ENCODE measurements around the gene PPP1R12C. TPM values are rescaled to one million over a fixed set of nuclear protein-coding genes. Genes with fewer than 3 reads are reported as not detected.

Gene PPP1R12C
- total RNA-seq, 1 experiment from 2014 or later, result 79.9 TPM

DNA sequence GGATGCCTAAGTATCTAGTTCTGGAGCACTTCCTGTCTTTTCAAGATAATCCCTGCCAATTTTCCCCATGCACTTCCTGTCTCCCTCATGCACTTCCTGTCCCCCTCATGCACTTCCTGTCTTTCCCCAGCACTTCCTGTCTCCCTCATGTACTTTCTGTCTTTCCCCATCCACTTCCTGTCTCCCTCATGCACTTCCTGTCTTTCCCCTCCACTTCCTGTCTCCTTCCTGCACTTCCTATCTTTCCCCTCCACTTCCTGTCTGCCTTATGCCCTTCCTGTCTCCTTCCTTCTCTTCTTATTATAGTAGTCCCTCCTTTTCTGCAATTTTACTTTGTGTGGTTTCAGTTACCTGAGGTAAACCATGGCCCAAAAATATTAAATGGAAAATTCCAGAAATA, 34.6 kb upstream of the PPP1R12C start:
- no peak overlapping the region for H3K4ac ChIP-seq (ENCODE audit: low read depth, low read length)
- H2BK5ac ChIP-seq (ENCODE audit: insufficient read length, low read length), result no peak overlapping the region
- no peaks in the 10 kb centered on the region; a peak in 3 of 5 replicates for H3K9me3 Mint-ChIP-seq
- H3K27me3 Mint-ChIP-seq (ENCODE audit: low read depth), result peaks cover 5% of the 10 kb centered on the region
- no peaks in the 10 kb centered on the region for H3K9me3 ChIP-seq (ENCODE audit: control insufficient read depth, low read depth, low read length)
- H3K79me1 ChIP-seq (ENCODE audit: insufficient read depth, low read depth, low read length, poor library complexity, severe bottlenecking), result no peaks in the 10 kb centered on the region
- no peak overlapping the region for H3K9ac ChIP-seq (ENCODE audit: extremely low read depth, insufficient read length, low read length)
- no peak overlapping the region for H4K8ac ChIP-seq (replicated peaks; ENCODE audit: insufficient read length, low read depth, low read length)
- no peak for DNase-seq
- H3K36me3 Mint-ChIP-seq (ENCODE audit: insufficient read depth in 1 of 3, low read depth in 3 of 3), result peaks cover 26 to 39% (median 38%) of the 10 kb centered on the region in 3 experiments
- no peak overlapping the region for H3K56ac ChIP-seq (ENCODE audit: insufficient read length, low read depth, low read length)
- H3K4me1 ChIP-seq (ENCODE audit: insufficient read depth, low read length), result peaks cover 11% of the 10 kb centered on the region; the same call in 1 of the 2 replicates
- peaks cover 25 to 27% of the 10 kb centered on the region in 2 experiments for H3K4me1 Mint-ChIP-seq
- H4K91ac ChIP-seq (ENCODE audit: insufficient read length, low read depth, low read length), result no peak overlapping the region
- no peak overlapping the region for H2AFZ ChIP-seq (ENCODE audit: low read length)
- H4K5ac ChIP-seq (ENCODE audit: insufficient read length, low read depth, low read length), result no peak overlapping the region
- H3K4me2 ChIP-seq (ENCODE audit: insufficient read depth, insufficient read length, low read length), result no peak overlapping the region
- H3K14ac ChIP-seq (ENCODE audit: insufficient read depth, low read length), result no peak overlapping the region
- no peak overlapping the region for H3K27ac ChIP-seq (ENCODE audit: insufficient read length, low read depth, low read length)
- no peak overlapping the region for H3T11ph ChIP-seq (ENCODE audit: low read length)
- H3K23me2 ChIP-seq (ENCODE audit: insufficient read length, low read depth, low read length, poor library complexity, severe bottlenecking), result peaks cover 6% of the 10 kb centered on the region
- TF ChIP-seq, protein P1, sequence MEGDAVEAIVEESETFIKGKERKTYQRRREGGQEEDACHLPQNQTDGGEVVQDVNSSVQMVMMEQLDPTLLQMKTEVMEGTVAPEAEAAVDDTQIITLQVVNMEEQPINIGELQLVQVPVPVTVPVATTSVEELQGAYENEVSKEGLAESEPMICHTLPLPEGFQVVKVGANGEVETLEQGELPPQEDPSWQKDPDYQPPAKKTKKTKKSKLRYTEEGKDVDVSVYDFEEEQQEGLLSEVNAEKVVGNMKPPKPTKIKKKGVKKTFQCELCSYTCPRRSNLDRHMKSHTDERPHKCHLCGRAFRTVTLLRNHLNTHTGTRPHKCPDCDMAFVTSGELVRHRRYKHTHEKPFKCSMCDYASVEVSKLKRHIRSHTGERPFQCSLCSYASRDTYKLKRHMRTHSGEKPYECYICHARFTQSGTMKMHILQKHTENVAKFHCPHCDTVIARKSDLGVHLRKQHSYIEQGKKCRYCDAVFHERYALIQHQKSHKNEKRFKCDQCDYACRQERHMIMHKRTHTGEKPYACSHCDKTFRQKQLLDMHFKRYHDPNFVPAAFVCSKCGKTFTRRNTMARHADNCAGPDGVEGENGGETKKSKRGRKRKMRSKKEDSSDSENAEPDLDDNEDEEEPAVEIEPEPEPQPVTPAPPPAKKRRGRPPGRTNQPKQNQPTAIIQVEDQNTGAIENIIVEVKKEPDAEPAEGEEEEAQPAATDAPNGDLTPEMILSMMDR (conservative IDR thresholded peaks at IDR 0.05), result no peak
- no peaks in the 10 kb centered on the region for H4K20me1 ChIP-seq (ENCODE audit: control insufficient read depth, insufficient read depth, insufficient read length)
- H2AK5ac ChIP-seq (ENCODE audit: insufficient read length, low read length), result no peak overlapping the region
- no peaks in the 10 kb centered on the region for H3K27me3 ChIP-seq (ENCODE audit: insufficient read depth, low read length)
- no peak overlapping the region for H2BK15ac ChIP-seq (ENCODE audit: low read depth, low read length)
- no peak overlapping the region for H3K23ac ChIP-seq (ENCODE audit: insufficient read length, low read depth, low read length)
- H3K79me2 ChIP-seq (ENCODE audit: insufficient read depth, low read length), result no peaks in the 10 kb centered on the region
- H3K4me3 Mint-ChIP-seq, result no peak overlapping the region
- no peak overlapping the region for H3K18ac ChIP-seq (ENCODE audit: insufficient read length, low read depth, low read length)
- H2BK12ac ChIP-seq (ENCODE audit: insufficient read length, low read depth, low read length), result no peak overlapping the region
- H3K27ac Mint-ChIP-seq, result no peak overlapping the region
- H2BK20ac ChIP-seq (ENCODE audit: low read depth, low read length, poor library complexity, severe bottlenecking), result no peak overlapping the region
- H2BK120ac ChIP-seq (ENCODE audit: low read depth, low read length, poor library complexity, severe bottlenecking), result no peak overlapping the region

Data from H9 (cell line).